ENCODE data around the gene TOX3. TPM values are rescaled to one million over a fixed set of nuclear protein-coding genes. Genes with fewer than 3 reads are reported as not detected.
A peak's percentile ranks its signal among the peaks of the same experiment; 100 is the strongest.

Gene TOX3
- total and polyA plus RNA-seq, 12 donors = not detected

GRCh38 chr16:52546291-52547003 lies 496 bp downstream of the TOX3 start:
- Histone ChIP-seq H3K27ac (no peak overlapping the region), H3K36me3 (no peaks in the 10 kb centered on the region), H3K9me3 (no peaks in the 10 kb centered on the region), H3K4me3 (peak overlapping the region in 9 of 10 donors; percentile 7 to 43 (median 28)), H3K4me1 (peaks cover 0 to 18% (median 13%) of the 10 kb centered on the region in 9 donors), H3K27me3 (peaks cover 0 to 95% (median 81%) of the 10 kb centered on the region in 7 donors)
- DNase-seq (peak in 1 of 2 donors; percentile 6), ATAC-seq (no peak)
- TF ChIP-seq CTCF (IDR thresholded peaks at IDR 0.05) = no peak
- WGBS, 2 donors = 2% methylated on average over 68 to 79 of the region's 79 CpGs
- intact Hi-C loops (cut with DNase I) = loop anchor here in 1 of 10 donors (10.0 kb wide), 1 partner anchor 58 kb away; no protein-coding TSS in a partner anchor

GRCh38 chr16:52545898-52546266 lies 1.1 kb downstream of the TOX3 start:
- DNase-seq (peak in 1 of 2 donors; percentile 7), ATAC-seq (no peak)
- H3K9me3 ChIP-seq = no peaks in the 10 kb centered on the region
- no peak for TF ChIP-seq CTCF (IDR thresholded peaks at IDR 0.05)
- peak overlapping the region in 7 of 10 donors; percentile 21 to 43 (median 32) for H3K4me3 ChIP-seq
- H3K27ac ChIP-seq = no peak overlapping the region
- 2 to 5% methylated on average over 15 of the region's 15 CpGs for WGBS, 2 donors
- intact Hi-C loops (cut with DNase I) = loop anchor here in 1 of 10 donors (10.0 kb wide), 1 partner anchor 59 kb away; no protein-coding TSS in a partner anchor
- H3K4me1 ChIP-seq = peaks cover 0 to 18% (median 13%) of the 10 kb centered on the region in 9 donors
- H3K36me3 ChIP-seq = no peaks in the 10 kb centered on the region
- H3K27me3 ChIP-seq = peaks cover 0 to 95% (median 83%) of the 10 kb centered on the region in 7 donors

GRCh38 chr16:52545222-52545897 lies 1.6 kb downstream of the TOX3 start:
- ATAC-seq (no peak), DNase-seq (no peak)
- H3K4me1 ChIP-seq = peaks cover 0 to 18% (median 13%) of the 10 kb centered on the region in 9 donors
- no peak overlapping the region for H3K27ac ChIP-seq
- intact Hi-C loops (cut with DNase I) = loop anchor here in 1 of 10 donors (10.0 kb wide), 1 partner anchor 59 kb away; no protein-coding TSS in a partner anchor
- H3K36me3 ChIP-seq = no peaks in the 10 kb centered on the region
- WGBS, 2 donors = 2 to 3% methylated on average over 36 of the region's 36 CpGs
- no peaks in the 10 kb centered on the region for H3K9me3 ChIP-seq
- no peak for TF ChIP-seq CTCF (IDR thresholded peaks at IDR 0.05)
- H3K27me3 ChIP-seq = peaks cover 0 to 94% (median 87%) of the 10 kb centered on the region in 7 donors
- peak overlapping the region in 7 of 10 donors; percentile 21 to 43 (median 32) for H3K4me3 ChIP-seq

- H3K9me3 ChIP-seq = no peaks in the 10 kb centered on the region
- peaks cover 0 to 18% (median 13%) of the 10 kb centered on the region in 9 donors for H3K4me1 ChIP-seq
- intact Hi-C loops (cut with DNase I) = loop anchor here in 1 of 10 donors (10.0 kb wide), 1 partner anchor 60 kb away; no protein-coding TSS in a partner anchor
- H3K27me3 ChIP-seq = peaks cover 0 to 92% (median 83%) of the 10 kb centered on the region in 7 donors
- no peaks in the 10 kb centered on the region for H3K36me3 ChIP-seq
- ATAC-seq (no peak), DNase-seq (no peak)
- WGBS, 2 donors = 22 to 28% methylated on average over 2 of the region's 2 CpGs
- no peak for TF ChIP-seq CTCF (IDR thresholded peaks at IDR 0.05)
- H3K27ac ChIP-seq = no peak overlapping the region
- no peak overlapping the region for H3K4me3 ChIP-seq
Measured at GRCh38 chr16:52544703-52545102, 2.2 kb downstream of the TOX3 start.
